GM18870 (cell line): ENCODE data around the gene PCDHA1.

ENCODE experiments used
- ATAC-seq: cut with Tn5 transposase; IDR thresholded peaks from one replicate; pipeline ENCODE4 v1.9.1; 2021; ENCODE audit warnings: moderate library complexity; ENCODE audit not compliant: unreplicated experiment

PCDHA1 gene

DNA sequence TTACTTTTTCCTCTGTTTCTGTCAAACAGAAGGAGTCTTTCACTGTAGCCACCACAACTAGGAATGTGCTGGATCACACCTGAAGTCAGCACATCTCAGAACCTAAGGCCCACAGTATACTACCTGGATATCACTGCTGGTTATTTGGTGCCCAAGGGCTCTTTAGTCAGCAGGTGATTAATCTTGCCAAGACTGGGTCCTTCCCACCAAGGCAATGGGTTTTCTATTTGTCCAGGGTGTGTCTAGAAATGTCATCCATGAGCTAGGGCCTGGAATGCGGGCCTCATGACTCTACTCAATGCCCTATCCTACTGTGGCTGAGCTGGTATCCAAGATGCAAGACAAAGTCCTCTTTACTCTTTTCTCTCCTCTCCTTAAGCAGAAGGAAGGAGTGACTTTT lies 130.4 kb downstream of the PCDHA1 start:
- ATAC-seq, result no peak

DNA sequence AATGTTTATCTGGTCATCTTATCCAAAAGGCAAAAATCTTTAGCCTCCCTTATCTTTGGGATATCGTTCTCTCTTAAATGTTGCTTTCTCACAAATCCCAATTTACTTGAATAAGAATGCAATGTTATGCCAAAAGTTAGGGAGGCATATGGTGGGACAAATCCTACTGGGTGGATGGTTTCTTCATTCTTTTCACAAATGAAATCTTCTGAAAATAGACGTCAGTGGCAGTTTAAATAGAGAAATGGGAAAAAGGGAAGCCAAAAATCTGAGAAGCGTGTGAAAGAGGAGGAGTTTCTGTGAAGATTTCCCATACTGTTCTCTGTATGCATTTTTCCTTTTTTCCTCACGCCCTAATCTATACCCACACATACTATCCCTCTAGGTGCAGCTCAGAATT lies 137.7 kb downstream of the PCDHA1 start:
- ATAC-seq, result no peak

DNA sequence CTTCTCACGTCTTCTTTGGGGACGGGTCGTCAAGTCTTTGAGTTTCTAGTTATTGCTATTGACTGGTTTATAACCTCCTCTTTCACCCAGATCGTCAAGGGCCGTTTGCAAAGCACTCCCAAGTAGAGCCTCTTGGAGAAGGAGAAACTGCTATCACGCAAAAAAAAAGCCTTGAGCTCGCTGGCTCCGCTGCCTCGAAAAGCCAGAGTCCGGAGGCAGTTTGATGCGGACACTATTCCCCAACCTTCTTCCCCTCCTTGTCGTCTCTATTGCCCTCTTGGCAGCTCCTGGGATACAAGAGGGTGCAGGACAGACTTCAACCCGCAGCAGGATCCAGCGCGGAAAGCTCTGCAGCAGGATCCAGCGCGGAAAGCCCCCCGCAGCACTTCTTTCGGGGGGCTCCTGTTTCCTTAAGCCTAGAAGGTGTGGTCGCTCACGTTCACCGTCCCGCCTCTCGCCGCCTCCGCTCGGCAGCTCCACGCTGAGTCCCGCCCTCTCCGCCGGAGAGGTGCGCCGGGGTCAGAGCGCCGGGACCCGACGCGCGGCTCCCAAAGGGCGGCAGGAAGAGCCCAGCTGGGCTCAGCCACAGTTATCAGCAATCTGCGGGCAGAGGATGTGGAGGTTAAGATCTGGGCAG lies 140.0 kb downstream of the PCDHA1 start, which contains the start of gene PCDHAC1:
Gene PCDHAC1, plus strand, starts transcription at position 494 of the 637 bp plus-strand sequence. CDS start 594 bp downstream, outside the sequence.
- ATAC-seq, result no peak

DNA sequence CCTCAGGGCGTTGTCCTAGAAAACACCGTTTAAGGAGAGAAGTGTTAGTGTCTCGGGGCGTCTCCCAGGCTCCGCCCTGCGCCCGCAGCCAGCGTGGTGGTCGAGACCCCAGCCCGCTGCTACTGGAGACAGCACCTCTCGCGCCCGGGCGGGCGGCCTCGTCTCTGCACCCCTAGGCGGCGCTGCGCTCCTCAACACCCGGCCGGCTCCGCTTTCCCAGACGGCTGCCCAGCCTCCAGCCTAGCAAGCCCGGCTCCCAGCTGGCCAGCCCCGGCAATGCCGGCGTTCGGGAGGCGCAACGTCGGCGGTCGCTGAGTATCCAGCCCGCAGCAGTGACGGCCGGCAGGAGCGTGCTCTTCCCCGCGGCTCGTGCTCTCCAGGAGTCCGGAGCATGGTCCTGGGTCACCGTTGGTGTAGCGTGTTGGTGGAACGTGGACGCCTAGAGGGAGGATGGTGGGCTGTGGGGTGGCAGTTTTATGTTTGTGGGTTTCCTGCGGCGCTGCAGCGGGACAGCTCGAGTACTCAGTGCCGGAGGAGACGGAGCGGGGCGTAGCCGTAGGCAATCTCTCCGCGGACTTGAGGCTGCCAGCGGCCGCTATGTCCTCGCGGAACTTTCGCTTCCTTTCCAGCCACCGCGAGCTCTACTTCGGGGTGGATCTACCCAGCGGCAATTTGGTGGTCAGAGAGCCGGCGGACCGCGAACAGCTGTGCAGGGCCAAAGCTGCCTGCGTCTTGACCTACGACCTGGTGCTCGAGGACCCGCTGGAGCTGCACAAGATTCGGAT lies 140.7 kb downstream of the PCDHA1 start:
- ATAC-seq, result no peak

DNA sequence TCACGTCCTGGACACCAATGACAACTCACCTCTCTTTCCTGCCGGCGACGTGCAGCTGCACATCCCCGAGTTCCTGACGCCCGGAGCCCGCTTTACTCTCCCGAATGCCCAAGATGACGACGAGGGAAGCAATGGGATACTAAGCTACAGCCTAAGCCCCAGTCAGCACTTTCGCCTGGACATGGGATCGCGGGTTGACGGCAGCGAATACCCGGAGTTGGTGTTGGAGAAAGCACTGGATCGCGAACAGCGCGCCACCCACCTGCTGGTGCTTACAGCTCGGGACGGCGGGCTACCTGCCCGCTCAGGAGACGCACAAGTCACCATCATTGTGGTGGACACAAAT lies 141.3 kb downstream of the PCDHA1 start:
- no peak for ATAC-seq

DNA sequence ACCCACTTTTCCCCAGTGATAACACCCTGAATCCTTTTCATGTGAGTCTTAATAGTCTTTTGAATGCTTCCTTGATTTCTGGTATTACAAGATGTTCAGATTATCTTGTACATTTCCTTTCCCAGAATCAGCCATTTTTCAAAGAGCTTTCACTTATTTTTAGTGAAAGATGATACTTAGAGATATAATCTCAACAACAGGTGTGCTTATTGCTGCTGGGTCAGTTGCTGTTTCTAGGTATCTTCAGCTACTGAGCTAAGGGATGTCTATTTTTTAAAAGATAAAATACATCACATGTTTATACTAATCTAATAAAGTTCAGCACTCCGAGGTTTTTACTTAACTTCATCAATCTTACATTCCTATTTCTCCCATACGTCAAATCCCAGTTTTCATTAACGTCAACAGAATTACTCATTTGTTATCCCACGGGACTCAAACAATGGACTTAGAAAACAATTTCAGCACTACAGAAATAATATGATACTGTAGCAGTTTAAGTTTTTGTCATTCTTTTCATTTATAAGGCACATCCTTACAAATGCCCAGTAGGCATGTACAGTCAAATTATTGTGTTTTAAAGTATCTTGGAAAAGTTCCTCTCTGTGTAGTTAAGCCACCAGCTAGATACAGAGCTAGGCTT lies 149.1 kb downstream of the PCDHA1 start:
- no peak for ATAC-seq

DNA sequence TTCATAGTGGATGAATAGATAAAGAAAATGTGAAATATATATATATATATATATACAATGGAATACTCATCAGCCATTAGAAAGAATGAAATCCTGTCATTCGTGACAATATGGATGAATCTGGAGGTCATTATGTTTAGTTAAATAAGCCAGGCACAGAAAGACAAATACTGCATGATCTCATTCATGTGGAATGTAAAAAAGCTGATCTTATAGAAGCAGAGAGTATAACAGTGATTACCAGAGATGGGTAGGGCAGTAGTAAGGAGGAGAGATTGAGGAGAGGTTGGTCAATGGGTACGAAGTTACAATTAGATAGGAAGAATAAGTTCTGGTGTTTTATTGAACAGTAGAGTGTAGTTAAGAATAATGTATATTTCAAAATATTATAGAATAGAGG lies 160.6 kb downstream of the PCDHA1 start:
- ATAC-seq, result no peak

DNA sequence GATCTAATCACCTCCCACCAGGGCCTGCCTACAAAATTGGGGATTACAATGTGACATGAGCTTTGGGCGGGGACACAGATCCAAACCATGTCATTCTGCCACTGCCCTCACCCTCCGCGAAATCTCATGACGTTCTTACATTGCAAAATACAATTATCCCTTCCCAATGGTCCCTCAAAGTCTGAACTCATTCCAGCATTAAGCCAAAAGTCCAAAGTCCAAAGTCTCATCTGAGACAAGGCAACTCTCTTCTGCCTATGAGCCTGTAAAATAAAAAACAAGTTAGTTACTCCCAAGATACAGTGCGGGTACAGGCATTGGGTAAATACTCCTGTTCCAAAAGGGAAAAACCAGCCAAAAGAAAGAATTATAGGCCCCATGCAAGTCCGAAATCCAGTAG lies 165.7 kb downstream of the PCDHA1 start:
- ATAC-seq, result no peak

DNA sequence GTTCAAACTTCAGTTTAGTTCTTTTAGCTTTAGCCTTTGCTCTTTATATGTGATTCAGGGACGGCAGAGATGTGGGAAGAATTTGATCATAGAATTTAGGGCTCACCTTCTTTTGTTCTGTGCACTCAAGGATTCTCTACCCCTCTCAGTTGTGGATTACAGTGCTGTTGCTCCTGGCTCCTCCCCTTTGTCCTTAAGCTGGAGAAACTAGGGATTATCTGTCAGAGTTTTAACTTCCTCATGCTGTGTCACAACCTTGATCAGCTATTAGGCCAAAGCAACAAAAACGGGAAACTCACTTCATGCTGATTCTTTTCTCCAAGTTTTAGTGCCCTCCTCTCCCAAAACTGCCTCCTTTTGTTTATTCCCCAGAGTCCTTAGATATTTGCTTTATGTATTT lies 167.3 kb downstream of the PCDHA1 start:
- no peak for ATAC-seq

DNA sequence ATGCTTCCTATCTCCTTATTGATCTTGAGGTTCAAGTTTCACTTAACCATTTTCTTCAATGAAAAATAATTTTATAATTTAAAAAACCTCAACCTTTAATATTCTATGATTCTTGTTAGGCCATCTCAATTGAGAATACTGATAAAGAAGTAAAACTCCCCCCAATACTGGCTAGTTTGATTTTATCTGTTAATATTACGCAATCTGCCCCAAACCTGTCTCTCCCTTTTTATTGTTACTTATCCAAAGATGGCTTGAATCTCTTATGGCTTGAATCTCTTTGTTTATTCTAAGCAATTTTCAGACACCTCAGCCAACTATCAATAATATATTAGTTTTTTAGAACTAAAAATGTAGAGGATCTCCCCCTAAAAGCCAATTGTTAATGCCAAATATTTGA lies 176.2 kb downstream of the PCDHA1 start:
- no peak for ATAC-seq

DNA sequence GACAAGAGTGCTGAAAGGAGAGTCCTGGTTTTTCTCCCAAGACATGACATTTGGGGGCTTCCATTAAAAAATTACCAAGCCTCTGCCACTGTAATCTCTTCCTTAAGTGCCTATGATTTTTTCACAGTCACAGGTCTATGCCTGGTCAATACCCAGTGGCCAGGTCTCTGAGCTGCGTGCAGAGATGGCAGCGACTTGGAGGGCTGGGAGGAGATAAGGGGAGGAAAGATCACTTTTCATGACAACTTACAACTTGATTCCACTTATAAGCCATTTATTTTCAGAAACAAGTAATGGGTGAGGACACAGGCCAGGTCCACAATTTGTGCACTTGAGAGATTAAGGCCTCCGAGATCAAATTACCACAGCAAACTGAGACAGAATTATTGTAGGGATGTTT lies 178.4 kb downstream of the PCDHA1 start:
- no peak for ATAC-seq

DNA sequence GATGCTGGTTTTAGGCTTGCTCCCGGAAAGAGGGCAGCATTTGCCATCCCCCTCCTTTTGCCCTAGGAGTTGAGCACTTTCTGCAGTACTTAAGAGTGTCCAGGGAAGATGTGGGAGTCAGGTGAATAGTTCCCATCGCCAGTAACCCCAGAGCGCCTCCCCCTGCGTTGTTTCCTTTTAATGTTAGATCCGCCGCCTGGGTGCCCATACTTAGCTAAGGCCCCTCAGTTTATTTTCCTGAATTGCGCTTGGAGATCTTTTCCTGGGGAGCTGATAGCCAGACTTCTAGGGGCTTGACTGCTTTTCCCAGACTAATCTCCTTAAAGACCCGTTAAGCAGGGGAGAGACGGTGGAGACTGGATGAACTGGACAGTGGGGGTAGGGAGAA lies 180.0 kb downstream of the PCDHA1 start:
- ATAC-seq, result no peak

DNA sequence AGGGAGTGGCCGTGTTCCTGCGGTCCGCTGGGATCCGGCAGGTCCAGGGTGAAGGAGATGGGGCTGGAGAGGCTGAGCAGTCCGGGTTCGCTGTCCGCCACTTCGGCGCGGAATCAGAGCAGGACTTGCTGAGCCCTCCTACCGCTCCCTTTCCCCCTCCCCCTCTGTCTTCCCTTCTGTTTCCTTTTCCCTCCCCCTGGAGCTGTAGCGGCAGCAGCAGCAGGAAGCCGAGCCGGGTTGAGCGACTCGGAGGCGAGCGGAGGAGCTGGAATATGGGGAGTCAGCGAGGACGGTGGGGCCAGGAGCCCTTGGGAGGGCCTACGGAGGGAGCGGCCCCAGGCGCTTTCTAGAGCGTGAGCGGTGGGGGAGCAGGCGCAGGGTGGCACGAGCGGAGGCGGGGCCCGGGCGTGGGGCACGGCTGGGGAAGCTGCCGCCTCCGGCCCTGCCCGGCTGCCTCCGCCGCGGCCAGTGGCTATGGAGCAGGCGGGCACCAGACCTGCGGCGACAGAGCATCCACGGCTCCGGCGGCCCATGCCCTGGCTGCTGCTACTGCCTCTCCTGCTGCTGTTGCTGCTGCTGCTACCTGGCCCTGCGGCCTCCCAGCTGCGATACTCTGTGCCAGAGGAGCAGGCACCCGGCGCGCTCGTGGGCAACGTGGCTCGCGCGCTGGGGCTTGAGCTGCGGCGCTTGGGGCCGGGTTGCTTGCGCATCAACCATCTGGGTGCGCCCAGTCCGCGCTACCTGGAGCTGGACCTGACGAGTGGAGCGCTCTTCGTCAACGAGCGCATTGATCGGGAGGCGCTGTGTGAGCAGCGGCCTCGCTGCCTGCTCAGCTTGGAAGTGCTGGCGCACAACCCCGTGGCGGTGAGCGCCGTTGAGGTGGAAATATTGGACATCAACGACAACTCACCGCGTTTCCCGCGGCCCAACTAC lies 180.6 kb downstream of the PCDHA1 start, which contains the start of gene PCDHAC2:
Gene PCDHAC2, plus strand, starts transcription at position 184 of the 933 bp plus-strand sequence. Its CDS starts 291 bp downstream, at position 475.
- no peak for ATAC-seq

DNA sequence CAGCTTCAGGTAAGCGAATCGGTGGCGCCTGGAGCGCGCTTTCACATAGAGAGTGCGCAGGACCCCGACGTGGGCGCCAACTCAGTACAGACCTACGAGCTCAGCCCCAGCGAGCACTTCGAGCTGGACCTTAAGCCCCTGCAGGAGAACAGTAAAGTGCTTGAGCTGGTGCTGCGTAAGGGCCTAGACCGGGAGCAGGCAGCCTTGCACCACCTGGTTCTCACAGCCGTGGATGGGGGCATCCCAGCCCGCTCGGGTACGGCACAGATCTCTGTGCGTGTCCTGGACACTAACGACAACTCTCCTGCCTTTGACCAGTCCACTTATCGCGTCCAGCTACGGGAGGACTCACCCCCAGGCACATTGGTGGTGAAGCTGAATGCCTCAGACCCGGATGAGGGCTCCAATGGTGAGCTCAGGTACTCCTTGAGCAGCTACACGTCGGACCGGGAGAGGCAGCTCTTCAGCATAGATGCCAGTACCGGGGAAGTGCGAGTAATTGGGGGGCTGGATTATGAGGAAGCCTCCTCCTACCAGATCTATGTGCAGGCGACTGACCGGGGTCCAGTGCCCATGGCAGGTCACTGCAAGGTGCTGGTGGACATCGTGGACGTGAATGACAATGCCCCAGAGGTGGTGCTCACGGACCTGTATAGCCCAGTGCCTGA lies 181.4 kb downstream of the PCDHA1 start:
- no peak for ATAC-seq

DNA sequence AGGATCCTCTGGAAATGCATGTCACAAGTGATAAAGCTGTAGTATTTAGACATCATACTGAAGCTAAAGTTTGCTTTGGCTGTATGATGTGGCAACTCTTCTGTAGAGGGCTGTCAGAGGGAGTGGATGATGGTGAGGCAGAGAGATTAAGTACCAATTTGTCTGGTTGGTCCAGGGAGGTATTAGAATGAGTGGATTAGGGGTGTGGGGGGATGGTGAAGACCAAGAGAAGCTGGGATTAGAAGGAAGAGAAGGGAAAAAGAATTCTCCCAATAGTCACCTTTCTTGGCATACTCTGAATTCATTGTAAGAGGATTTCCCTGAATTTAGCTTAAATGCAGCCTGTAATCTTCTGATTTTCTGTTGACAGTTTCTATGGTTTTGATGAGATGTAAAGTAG lies 183.9 kb downstream of the PCDHA1 start:
- no peak for ATAC-seq

DNA sequence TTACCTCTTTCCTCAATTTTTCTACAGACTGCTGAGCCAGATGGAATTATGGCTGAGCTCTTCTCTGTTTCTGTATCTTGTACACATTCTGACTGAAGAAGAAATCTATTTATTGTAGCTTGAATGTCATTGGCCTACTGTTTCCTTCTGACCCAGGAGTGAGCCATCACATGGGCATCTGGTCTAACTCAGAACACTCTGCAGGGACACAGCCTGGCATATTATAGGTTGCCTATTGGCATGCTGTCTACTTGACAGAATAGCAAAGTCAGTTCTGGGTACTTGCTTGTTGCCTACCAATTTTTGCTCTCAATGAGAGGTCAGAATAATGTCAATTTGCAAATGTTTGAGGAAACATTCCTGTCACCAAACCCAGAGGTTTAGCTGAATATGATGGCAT lies 187.6 kb downstream of the PCDHA1 start:
- ATAC-seq, result no peak

DNA sequence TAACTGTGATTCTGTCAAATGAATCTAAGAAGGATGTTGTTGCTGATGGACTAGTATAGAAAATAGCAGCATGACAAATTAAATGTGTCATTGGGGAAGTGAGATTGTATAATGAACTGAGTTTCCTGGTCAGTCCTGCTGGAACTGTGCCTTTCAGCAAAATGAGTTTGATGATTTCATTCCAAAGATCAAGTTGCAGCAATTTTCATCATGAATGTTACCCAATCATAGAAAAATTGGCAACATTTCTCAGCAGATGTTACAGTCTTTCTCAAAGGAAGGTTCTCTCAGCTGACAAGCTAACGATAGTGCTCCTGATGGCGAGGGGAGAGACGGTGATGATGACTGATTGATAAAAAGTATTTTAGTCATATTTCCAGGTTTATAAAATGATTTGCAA lies 191.1 kb downstream of the PCDHA1 start:
- ATAC-seq, result no peak

DNA sequence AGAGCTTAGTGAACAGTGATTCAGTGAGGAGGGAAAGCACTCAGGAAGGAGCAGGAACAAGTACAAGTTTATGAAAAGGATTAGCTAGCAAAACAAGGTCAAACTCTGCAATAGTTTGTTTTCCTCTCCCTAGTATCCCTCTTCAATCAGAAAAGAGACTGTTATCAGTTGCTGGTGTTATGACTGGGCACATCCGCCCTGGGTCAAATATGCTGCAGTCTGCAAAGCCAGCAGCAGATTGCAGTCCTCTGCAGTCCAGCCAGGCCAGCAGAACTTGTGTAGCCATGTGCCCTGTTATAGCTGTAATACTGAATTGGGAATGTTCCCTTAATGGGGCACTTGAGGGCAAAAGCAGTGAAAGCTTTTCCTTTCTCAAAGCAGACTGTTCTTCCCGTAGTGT lies 192.3 kb downstream of the PCDHA1 start:
- ATAC-seq, result no peak

DNA sequence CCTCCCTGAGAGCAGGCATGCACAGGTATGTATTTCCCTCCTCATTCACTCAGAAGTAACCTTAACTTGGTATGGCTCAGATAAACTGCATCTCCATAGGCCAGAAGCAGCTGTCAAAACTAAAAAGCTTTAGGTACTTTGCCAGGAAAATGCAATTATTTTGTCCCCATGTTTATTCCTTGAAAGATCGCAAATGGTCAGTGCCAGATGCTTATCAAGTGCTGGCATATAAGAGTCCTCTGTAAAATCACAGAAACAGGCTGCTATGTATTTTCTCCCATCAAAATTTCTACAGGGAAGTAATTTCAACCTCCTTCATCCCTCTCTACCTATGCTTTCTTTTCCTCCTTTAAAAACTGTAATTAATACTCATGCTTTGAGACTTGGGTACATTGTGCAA lies 193.0 kb downstream of the PCDHA1 start:
- ATAC-seq, result no peak

DNA sequence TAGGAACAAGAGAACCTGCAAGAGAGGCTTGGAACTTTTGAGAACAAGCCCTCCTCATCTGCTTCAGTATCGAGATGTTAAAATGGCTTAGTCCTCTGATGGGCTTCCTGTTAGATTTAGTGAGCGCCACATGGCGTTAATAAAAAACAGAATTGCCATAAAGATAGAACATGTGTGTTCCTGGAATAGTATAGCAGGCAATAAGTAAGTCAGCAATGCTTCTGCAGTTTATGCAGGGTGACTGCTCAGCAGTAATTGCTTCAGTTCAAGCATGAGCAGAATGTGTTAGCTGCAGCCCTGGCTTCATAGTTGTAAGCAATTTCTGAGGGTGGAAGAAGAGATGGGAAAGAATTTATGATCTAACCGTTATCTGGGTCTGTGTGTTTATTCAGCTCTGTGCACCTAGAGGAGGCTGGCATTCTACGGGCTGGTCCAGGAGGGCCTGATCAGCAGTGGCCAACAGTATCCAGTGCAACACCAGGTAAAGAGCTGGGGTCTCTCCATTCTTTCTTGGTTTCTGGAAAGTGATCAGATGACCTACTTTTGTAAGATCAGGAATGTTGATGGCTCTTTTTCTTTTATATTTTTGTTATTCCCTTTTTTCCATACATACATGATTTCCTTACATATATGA lies 196.3 kb downstream of the PCDHA1 start:
- ATAC-seq, result no peak
